GM19240 (cell line): ENCODE results near the gene DCAF17.
"Not testable (repeated sequence)": the region's sequence is repeated elsewhere in the genome, so short reads cannot be mapped to it uniquely, and the experiment has no call there.

Experiments used
- DNase-seq: peaks from one replicate; pipeline ENCODE4 v3.0.0; 2011; ENCODE audit warnings: low spot score; ENCODE audit not compliant: insufficient read length

Gene DCAF17

GRCh38 chr2:171410101-171410500 is 23.9 kb upstream of the DCAF17 start:
- no peak for DNase-seq

DNA sequence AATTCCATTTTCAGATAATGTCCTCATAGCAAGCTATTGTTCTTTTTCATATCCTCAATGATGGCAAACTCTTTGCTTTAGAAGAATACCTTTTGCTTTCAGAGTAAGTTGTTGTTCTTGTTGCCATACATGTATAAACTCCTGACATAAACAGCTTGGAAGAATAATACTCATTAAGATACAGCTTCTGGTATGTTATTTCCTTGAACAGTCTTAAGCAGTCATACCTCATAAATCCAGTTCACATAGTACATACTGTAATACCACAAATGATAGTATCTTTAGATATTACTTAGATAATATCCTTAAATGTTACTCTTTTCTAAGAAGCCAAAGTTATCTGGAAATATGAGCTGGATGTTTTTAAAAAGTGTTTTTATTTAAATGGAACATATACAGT is 23.4 kb upstream of the DCAF17 start:
- DNase-seq: no peak

GRCh38 chr2:171411214-171411613 is 22.8 kb upstream of the DCAF17 start:
- DNase-seq: no peak

- no peak for DNase-seq
Observed at GRCh38 chr2:171411791-171412483, 22.1 kb upstream of the DCAF17 start.

GRCh38 chr2:171412571-171413175 is 21.4 kb upstream of the DCAF17 start:
- DNase-seq: no peak

DNA sequence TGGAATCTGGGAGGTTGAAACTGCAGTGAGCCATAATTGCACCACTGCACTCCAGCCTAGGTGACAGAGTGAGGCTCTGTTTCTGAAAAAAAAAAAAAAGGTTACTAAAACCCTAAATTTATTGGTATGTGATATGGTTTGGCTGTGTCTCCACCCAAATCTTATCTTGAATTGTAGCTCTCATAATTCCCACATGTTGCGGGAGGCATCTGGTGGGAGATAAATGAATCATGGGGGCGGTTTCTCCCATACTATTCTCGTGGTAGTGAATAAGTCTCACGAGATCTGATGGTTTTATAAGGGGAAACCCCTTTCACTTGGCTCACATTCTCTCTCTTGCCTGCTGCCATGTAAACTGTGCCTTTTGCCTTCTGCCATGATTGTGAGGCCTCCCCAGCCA is 19.4 kb upstream of the DCAF17 start:
- not testable (repeated sequence) for DNase-seq

DNA sequence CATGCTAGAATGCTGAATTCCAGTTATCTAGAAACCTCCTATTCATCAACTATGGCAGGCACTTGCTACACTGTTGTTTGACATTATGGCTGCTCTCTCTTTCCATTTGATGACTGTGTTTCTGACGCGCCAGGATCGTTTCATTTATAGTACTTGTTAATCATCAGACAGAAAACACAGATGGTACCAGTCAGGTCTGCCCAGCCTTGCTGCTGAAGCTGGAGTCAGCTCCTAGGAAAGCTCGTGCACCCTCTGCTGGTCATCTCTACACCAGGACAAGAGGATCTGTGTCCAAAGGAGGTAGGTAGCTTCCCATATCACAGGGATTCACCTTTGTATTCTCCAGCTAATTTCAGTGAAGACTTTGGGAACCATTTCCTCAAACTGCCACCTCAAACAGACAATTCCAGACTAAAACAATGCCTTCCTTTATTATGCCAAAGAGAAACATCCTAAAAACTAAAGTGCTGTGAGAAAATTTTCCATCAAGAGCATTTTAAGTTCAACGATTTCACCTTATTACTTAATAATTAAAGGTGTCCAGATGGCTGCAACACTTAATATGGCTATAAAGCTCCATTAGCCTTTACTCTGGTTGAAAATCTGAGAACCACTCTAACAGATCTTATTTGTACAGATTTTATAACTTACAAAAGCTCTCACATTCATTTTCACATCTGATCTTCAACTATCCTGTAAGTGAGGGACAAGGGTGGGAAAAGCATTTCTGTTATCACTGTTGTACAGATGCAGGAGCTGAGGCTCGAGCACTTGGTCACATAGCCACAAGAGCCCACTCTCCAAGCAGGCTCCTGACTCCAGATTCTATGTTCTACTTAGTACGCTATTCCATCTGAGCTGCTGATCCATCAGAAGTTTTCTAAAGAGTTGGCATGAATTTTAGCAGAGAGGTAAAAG is 17.8 kb upstream of the DCAF17 start:
- DNase-seq: peak; percentile 33

- DNase-seq: no peak
Observed at GRCh38 chr2:171419333-171419732, 14.7 kb upstream of the DCAF17 start.

- no peak for DNase-seq
Observed at GRCh38 chr2:171420728-171421563, 13.1 kb upstream of the DCAF17 start.

GRCh38 chr2:171422710-171423495 is 11.1 kb upstream of the DCAF17 start:
- DNase-seq: not testable (repeated sequence)

DNA sequence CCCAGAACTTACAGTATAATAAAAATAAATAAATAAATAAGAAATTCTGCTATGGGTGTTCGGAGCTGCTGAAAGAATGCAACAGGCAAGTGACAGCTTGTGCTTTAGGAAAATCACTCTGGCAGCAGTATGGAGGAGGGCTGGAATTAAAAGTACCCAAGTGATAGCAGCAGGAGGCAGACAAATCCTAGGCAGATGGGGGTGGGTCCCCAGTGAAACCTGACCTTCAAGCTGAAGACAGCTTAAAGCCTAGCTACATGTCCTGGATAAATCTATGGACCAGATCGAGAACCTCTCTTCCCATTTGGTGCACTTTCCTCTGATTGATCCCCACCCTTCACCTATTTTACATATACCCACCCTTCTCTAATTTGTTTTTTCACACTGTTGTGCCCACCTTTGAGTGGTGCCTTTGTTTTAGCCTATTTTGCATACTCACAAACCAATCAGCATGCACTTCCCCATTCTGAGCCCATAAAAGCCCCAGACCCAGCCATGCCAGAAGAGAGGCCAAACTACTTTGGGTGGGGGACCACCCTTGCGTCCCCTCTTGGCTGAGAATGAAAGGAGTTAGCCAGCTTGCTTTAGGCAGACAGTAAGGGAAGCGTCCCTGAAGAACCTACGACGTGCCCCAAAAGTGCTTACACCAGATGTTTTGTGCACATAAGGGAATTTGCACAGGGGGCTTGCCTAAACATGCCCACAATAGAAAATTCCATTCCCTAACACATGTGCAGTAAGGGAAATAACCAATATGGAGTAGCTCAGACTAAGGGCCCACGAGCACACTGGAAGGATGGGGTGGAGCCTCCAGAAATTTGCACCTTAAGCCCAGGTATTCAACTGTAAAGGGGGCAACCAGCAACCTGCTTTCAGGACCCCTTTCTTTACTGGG is 3.3 kb upstream of the DCAF17 start:
- no peak for DNase-seq

DNA sequence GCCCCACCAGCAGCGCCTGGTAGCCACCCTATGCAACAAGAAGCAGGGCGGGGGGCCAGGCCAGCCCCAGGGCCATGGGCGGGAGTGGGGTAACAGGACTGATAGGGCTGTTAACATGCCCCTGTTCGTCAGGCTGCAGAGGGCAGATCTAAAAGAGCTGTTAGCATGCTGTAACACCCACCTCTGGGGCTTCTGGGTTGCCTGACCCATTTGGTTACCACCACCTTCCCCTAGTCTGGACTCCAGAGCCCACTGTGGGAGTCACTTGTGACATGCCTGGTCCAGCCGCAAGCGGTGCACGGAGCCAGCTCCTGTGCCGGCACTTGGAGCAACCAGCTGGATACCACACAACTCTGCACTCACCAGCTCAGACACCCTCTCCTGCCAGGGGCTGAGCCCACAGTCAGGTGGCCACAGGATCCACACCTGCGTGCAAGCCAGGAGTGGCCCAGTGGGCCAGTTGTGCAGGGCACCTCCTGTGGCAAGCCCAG is 2.3 kb upstream of the DCAF17 start:
- no peak for DNase-seq

- DNase-seq: no peak
Observed at GRCh38 chr2:171432206-171432968, 1.6 kb upstream of the DCAF17 start.

DNA sequence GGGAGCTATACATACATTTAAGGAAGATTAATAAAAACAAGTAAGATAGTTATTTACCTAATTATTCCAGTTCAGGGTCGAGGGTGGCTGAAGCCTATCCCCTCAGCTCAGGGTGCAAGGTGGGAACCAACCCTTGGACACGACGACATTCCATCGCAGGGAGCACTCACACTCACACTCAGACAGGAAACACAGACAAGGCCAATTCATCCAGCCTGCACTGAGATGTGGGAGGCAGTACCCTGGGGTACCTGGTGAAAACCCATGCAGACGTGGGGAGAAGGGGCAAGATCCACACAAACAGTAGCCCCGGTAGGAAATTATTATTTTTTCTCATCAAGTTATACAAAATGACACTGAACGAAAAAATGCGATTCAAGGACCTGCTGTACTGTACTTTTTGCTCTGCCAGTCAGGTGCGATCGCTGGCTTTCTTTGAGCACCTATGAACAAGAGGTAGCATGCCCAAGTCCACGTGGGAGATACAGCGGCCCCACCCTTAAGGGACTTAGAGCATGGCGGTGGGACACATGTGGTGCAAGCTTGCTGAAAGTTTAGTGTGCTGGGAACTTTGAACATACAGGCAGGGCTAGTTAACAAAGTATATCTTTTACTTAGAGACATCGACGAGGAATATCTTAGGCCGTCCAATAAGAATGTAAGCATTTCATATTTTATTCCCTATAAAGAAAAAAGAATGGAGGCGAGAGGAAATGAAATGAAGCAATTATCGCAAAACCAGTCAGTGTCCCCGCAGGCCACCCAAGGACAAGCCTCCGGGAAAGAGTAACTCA is 860 bp upstream of the DCAF17 start:
- no peak for DNase-seq

GRCh38 chr2:171433763-171434012 is 338 bp upstream of the DCAF17 start, which contains the start of gene METTL8:
Gene METTL8, minus strand, starts transcription at chr2:171433990. Its CDS starts 41,805 bp downstream, at chr2:171392185.
- DNase-seq: no peak

DNA sequence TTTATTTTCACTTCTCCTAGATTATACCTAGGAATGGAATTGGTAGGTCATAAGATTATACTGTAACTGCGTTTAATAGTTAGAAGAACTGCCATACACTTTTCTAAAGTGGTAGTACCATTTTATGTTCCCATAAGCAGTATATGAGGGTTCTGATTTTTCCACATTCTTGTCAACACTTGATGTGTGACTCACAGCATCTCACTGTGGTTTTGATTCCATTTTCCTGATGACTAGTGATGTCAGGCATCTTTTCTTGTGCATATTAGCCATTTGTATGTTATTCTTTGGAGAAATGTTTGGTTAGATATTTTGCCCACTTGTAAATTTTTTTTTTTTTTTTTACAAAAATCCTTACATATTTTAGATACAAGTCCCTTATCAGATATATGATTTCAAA is 2.3 kb downstream of the DCAF17 start:
- DNase-seq: no peak

DNA sequence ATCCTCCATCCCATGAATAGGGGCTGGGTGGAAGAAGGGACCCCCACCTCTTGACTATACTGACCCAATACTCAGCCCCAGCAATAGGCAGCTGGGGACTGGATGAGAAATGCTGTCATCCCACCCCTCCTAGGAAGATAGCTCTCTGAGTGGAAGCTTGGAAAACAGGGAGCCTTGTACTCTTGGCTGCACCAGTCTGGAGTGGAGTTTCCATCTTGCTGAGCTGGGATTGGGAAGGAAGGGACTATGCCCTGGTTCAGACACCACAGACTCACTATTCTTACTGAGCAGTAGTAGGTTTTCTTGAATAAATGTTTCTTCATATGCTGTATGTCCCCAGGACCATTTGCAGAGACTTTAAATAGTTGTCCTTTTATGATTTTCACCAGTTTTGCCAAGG is 7.4 kb downstream of the DCAF17 start:
- no peak for DNase-seq

DNA sequence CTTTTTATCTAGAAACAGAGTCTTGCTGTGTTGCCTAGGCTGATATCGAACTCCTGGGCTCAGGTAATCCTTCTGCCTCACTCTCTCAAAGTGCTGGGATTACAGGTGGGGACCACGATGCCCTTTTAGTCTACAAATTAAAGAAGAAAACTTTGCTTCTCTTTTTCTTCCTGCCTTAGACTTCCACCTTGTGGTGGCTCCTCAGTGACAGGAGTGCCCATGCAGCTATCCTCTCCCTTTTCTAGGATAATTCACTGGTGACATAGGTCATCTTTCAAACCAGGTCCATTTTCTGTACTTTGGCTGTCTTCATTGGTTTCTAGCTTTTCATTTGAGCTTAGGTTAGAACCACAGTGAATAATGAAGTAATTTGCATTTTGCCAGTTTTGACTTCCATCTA is 13.6 kb downstream of the DCAF17 start:
- no peak for DNase-seq
